GM18907 (cell line): ENCODE data around the gene KDELR1.

Experiments
- ATAC-seq: cut with Tn5 transposase; IDR thresholded peaks from one replicate; pipeline ENCODE4 v1.9.1; 2021; ENCODE audit warnings: mild to moderate bottlenecking, moderate library complexity; ENCODE audit not compliant: unreplicated experiment

KDELR1 gene

DNA sequence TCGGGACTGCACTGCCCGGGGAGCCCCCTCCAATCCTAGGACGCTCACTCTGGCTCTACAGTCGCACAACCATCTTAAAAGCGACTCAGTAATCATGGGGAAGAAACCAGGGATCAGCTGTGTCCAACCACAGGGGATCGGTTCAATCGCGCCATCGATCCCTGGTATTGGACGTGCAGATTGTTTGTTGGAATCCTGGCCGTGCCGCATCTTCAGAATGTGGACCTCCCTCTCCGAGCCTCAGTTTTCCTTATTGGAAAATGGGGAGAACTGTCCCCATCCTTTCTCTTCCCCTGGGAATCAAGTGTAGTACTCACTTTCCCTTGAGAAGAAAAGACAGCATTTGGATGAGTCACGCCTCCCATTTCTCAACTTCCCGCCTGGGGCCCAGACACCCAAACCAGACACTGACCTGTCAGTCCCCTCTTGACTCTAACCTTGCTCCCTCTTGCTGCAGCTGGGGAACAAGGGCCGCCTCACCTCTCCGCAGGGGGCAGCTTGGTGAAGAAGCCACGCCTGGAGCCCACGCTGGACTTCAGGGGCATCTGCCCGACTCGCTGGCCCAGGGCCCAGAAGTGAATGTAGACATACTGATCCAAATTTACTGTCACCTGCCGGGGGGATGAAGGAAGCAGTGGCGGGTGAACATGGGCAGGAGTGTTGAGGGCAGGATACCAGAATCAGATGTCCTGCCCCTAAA, 48.4 kb downstream of the KDELR1 start:
- no peak for ATAC-seq

DNA sequence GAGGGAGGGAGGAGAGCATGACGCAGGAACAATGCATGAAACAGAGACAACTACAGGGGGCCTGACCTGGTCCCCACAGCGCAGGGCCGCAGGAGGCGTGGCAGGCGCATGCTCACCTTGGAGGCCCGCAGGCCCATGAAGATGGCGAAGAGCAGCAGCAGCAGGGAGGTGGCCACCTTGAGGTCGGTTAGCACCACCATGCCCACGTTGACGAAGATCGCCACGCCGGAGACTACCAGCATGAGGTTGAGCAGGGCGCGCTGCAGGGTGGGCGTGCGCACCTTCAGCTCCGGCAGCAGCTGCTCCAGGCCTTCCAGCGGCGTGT, 49.0 kb downstream of the KDELR1 start:
- ATAC-seq, result no peak

DNA sequence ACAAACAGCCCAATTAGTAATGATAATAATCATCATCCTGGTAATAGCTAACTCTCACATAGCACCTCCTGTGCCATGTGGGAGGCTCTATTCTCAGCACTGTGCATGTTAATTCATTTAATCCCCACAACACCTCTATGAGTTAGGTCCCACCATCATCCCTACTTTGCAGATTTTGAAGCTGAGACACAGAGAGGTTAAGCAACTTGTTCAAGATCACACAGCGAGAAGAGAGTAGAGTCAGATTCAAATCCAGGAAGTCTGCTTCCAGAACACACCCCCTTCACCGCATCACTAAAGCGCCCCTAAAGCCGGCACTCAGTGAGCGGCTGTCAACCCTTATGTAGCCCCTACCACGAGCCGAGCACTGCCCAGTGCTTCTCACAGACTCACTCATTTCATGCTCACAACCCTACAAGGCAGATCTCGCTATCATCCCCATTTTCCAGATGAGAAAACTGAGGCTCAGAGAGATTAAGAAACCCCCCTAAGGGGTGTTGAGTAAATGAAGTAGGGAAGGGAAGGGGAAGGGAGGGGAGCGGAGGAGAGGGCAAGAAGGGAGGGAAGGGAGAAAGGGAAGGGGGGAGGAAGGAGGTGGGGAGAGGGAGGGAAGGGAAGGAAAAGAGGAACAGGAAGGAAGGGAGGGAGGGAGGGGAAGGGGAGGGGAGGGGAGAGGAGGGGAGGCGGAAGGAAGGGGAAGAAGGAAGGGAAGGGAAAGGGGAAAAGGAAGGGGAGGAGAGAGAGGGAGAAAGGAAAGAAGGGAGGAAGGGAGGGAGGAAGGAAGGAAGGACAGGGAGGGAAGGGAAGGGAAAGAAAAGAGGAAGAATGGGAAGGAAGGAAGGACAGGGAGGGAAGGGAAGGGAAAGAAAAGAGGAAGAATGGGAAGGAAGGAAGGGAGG, 49.6 kb downstream of the KDELR1 start:
- no peak for ATAC-seq

DNA sequence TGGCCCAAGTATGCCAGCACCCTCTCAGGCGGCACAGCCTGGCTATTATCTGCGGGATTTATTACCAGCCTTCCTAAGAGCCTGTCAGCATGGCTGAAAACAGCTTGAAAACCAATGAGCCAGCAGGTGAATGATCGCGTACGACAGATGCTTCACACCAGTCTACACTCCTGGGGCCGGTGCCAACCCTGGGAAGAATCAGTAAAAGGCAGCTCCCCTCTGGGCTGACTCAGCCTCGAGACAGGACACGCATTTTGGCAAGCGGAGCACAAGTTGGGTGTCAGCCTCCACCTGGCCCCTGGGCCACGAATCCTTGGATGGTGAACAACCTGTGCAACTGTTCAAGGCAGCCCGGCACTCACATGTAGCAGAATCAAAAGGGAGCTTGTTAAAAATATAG, 50.4 kb downstream of the KDELR1 start:
- ATAC-seq, result no peak

DNA sequence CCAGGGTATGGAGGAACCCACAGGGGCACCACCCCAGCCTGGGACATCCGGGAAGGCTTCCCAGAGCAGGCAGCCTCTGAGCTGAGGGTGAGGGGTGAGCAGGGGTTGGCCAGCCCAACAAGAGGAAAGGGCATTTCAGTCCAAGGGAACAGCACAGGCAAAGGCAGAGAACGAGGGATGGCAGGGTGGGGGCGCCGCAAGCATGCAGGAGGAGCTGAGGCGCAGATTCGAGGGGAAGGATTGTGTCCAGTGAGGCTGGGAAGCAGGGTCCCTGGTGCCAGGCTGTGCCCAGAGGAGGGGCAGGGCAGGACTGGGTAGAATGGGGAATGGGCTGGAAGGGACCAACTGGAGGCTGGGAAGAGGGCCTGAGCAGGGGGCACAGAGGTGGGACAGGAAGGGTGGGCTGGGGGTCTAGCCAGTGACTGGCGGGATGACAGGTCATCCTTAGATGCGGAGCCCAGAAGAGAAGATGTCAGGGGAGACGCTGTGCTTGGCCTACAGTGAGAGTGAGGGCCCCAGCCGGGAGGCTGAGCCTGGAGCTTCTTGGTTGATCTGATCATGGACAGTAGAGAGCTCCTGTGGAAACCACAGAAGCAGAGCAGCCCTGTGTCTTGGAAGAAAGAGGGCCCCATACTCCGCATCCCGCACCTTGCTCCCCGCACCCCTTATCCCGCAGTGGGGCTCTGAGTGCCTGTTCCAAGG, 52.4 kb downstream of the KDELR1 start:
- no peak for ATAC-seq

DNA sequence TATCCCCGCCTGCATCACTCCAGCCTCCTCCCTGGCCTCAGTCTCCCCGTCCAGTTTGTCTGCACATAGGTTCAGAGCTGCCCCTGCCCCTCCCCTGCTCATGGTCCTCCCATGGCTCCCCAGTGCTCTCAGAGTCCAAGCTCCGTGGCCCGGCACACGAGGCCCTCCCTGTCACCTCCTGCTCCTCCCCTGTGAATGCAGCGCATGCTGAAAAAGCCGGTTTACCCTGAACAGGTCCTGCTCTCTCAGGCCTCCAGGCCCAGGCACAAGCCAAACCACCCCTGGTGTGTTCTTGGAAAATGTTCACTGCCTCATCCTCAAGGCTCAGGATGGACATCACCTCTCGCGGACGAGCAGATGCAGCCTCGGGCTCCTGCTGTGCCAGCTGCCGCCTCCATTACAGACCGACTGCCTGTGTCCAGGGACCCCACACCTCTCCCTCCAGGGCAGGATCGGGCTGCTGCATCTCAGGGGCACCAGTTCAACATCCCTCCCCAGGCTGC, 53.0 kb downstream of the KDELR1 start:
- no peak for ATAC-seq

DNA sequence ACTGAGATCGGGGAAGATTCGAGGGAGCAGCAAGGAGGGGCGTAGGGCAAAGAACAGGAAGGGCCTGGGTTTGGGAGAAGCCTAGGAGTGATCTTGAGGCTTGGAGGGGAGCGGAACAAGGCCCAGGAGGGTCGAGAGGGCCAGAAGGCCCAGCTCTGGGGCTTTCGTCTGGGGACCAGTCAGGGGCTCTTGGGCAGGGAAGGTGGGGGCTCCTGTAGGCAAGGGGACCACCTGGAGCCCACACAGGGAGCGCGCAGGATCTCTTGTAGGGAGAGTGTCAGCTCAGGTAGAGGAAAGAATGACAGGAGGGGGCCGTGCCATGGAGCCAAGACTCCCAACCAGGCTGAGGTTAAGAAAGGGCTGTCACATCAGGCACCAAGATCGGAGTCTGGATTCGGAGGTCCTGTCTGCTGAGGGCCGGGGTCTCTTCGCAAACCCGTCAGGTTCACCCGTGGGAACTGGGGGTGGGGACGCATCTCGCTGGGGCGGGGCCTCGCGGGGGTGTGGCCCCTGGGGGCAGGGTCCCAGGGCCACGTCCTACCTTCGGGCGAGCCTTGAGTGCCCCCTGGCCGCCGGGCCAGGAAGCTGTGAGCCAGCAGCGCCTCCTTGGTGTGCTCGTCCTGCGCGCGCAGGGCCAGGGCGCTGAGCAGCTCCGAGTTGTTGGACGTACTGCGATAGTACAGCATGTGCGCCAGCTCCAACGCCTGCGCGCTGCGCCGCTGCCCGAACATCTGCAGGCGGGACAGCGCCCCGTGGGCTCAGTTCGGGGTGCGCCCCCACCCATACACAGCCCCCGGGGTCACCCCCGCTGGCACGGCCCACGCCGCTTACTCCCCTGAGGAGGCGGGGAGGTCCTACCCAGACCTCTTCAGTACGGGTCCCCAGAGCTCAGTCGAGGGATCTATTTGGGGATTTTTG, 57.6 kb downstream of the KDELR1 start:
- peak; percentile 52 for ATAC-seq

DNA sequence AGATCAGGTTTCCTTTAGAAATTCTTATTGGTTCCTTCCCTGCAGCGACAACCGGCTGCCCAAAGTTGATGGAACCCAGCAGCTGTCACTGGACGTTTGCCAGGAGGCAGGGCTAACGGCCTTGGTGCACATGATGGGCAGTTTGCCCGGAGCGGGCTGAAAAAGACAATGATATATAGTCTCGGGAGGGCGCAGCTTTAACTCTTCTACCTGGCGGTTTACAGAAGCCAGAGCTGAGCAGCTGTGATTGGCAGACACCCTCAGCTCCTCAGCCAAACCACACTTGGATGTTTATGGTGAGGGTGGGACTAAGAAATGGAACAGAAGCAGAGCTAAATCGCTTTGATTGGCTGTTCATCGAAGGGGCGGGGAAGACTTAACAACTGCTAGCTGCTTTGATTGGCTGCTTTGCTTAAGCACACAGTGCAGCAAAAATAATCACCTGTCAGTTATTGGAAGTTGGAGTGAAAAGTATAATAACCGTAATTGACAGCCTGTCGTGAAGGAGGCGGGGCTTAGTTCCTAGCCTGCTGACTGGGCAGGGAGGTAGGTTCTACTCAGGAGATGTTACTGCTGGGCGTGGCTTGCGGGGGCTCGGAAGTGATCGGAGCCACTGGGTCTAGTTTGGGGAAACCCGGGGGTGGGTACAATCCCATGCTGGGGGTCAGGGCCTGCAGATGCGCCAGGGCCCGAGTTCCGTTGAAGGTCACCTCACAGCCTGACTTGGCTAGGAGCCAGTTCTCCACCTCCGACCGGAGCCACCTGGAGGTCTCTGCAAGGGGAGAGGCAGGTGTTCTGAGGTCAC, 58.5 kb downstream of the KDELR1 start:
- ATAC-seq, result peak; percentile 67
